ENCODE measurements around the gene GPA33. TPM values are rescaled to one million over a fixed set of nuclear protein-coding genes. Genes with fewer than 3 reads are reported as not detected.

The GPA33 gene
- polyA plus RNA-seq, 2 of the 4 experiments (the other 2 are of a cell fraction): not detected

GRCh38 chr1:167117225-167117624 lies 27.0 kb upstream of the GPA33 start:
- H3K27ac ChIP-seq: no peak overlapping the region
- ChIA-PET CTCF (interaction anchor here (1.0 to 1.1 kb wide), 2 partner anchors 11 to 58 kb away, joined by 3 to 6 read pairs; no protein-coding TSS in a partner anchor), POLR2A (no interaction called here)
- TF ChIP-seq TFCP2L1 (CRISPR knock-in tag; IDR thresholded peaks at IDR 0.05) (no peak), BCL3 (IDR thresholded peaks at IDR 0.05) (no peak), HOXB13 (CRISPR knock-in tag; IDR thresholded peaks at IDR 0.05; ENCODE audit: low read depth) (no peak), E2F6 (IDR thresholded peaks at IDR 0.05; ENCODE audit: borderline replicate concordance, low read depth) (no peak), RFX5 (IDR thresholded peaks at IDR 0.05) (no peak), HES2 (IDR thresholded peaks at IDR 0.05) (no peak), NFE2L2 (conservative IDR thresholded peaks at IDR 0.05; ENCODE audit: low read length) (no peak), POLR2A (IDR thresholded peaks at IDR 0.05; ENCODE audit: low read length) (no peak), CBX8 (IDR thresholded peaks at IDR 0.05) (no peak), MAFK (IDR thresholded peaks at IDR 0.05; ENCODE audit: partially characterized antibody) (no peak), ZC3H11A (IDR thresholded peaks at IDR 0.05) (no peak), KDM5A (IDR thresholded peaks at IDR 0.05) (no peak), JUN (IDR thresholded peaks at IDR 0.05) (no peak)
- no peaks in the 10 kb centered on the region; the same call in 2 of the 3 replicates for H3K4me1 ChIP-seq
- no peak for ATAC-seq
- no peak for DNase-seq (ENCODE audit: low read depth in 1 of 2, low spot score in 1 of 2)
- FAIRE-seq: no peak
- H3K9me3 ChIP-seq: no peaks in the 10 kb centered on the region
- 86% methylated on average over 9 of the region's 9 CpGs for WGBS (ENCODE audit: missing lambda C conversion rate)
- no peak overlapping the region for H3K4me3 ChIP-seq
- H3K4me2 ChIP-seq: no peak overlapping the region

GRCh38 chr1:167116174-167116573 lies 26.0 kb upstream of the GPA33 start:
- H3K4me3 ChIP-seq: no peak overlapping the region
- ChIA-PET POLR2A (no interaction called here), CTCF (interaction anchor here (1.0 to 1.6 kb wide), 2 partner anchors 12 to 57 kb away, joined by 3 to 5 read pairs; no protein-coding TSS in a partner anchor)
- DNase-seq (ENCODE audit: low read depth in 1 of 2, low spot score in 1 of 2) (no peak), FAIRE-seq (no peak), ATAC-seq (no peak)
- H3K9me3 ChIP-seq: no peaks in the 10 kb centered on the region
- H3K27ac ChIP-seq: no peak overlapping the region
- no peak overlapping the region for H3K4me2 ChIP-seq
- no peak for TF ChIP-seq EHMT2 (IDR thresholded peaks at IDR 0.05; ENCODE audit: low read depth)
- no peak for TF ChIP-seq CBX8 (IDR thresholded peaks at IDR 0.05)
- no peak for TF ChIP-seq HES2 (IDR thresholded peaks at IDR 0.05)
- TF ChIP-seq ZNF302 (CRISPR knock-in tag; IDR thresholded peaks at IDR 0.05): no peak
- no peak for TF ChIP-seq FOSL2 (IDR thresholded peaks at IDR 0.05)
- TF ChIP-seq FOSL2 (CRISPR knock-in tag; IDR thresholded peaks at IDR 0.05): no peak
- no peak for TF ChIP-seq ELK1 (IDR thresholded peaks at IDR 0.05; ENCODE audit: low read depth, low read length)
- no peaks in the 10 kb centered on the region; the same call in 2 of the 3 replicates for H3K4me1 ChIP-seq
- WGBS (ENCODE audit: missing lambda C conversion rate): 17% methylated on average over 1 of the region's 1 CpG

- CTCF ChIA-PET: interaction anchor here (1.0 to 1.6 kb wide), 3 partner anchors 13 to 56 kb away, joined by 3 to 5 read pairs (median 3); no protein-coding TSS in a partner anchor
- WGBS (ENCODE audit: missing lambda C conversion rate): 29% methylated on average over 5 of the region's 5 CpGs
These were observed 25.5 kb upstream of the GPA33 start for GRCh38 chr1:167115655-167116054.

More at GRCh38 chr1:167115655-167116054, 25.5 kb upstream of the GPA33 start:
- FAIRE-seq (no peak), ATAC-seq (no peak), DNase-seq (ENCODE audit: low read depth in 1 of 2, low spot score in 1 of 2) (no peak)
- Histone ChIP-seq H3K27ac (no peak overlapping the region), H3K4me2 (no peak overlapping the region), H3K4me3 (no peak overlapping the region), H3K4me1 (no peaks in the 10 kb centered on the region), H3K9me3 (no peaks in the 10 kb centered on the region)
- POLR2A ChIA-PET: no interaction called here
- no peak for TF ChIP-seq HOXB5 (CRISPR knock-in tag; IDR thresholded peaks at IDR 0.05)
- TF ChIP-seq ESRRA (IDR thresholded peaks at IDR 0.05; ENCODE audit: borderline replicate concordance, low read length): no peak
- TF ChIP-seq EHF (CRISPR knock-in tag; IDR thresholded peaks at IDR 0.05): no peak
- no peak for TF ChIP-seq PHF8 (IDR thresholded peaks at IDR 0.05; ENCODE audit: borderline replicate concordance, low read depth)
